Measurements from ENCODE around the gene SIT1.

DNA sequence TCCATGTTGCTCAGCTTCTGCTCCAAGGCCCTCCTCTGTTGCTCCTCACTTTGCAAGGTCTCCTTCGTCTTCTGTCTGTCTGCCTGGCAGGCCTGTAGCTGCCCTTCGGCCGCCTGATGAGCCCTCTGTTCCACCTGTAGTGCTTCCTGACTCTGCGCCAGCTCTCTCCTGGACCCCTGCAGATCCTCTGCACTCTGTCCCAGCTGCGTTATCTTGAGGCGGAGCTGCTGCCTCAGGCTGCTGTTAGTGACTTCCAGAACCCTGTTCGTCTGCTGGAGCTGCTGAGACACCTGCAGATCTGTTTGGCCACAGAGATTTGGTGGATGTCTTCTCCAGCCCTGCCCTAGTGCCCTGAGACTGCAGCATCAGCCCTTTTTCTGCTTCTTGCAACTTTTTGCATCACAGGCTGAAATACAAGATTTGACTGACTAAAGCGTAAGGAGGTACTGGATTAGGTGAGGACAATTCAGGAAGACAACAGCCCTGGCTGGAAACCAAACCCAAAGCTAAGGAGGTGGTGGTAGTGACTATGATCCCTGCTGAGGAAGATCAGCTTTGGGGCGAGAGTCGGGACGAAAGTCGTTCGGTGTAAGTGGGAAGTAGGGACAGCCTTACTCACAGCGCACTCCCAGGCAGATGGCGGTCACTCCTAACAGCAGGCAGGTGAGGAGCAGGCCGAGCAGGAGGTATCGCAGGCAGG, 34.6 kb downstream of the SIT1 start:
- TF ChIP-seq, protein P1, sequence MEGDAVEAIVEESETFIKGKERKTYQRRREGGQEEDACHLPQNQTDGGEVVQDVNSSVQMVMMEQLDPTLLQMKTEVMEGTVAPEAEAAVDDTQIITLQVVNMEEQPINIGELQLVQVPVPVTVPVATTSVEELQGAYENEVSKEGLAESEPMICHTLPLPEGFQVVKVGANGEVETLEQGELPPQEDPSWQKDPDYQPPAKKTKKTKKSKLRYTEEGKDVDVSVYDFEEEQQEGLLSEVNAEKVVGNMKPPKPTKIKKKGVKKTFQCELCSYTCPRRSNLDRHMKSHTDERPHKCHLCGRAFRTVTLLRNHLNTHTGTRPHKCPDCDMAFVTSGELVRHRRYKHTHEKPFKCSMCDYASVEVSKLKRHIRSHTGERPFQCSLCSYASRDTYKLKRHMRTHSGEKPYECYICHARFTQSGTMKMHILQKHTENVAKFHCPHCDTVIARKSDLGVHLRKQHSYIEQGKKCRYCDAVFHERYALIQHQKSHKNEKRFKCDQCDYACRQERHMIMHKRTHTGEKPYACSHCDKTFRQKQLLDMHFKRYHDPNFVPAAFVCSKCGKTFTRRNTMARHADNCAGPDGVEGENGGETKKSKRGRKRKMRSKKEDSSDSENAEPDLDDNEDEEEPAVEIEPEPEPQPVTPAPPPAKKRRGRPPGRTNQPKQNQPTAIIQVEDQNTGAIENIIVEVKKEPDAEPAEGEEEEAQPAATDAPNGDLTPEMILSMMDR (IDR thresholded peaks at IDR 0.05): no peak
- no peak for TF ChIP-seq POLR2A (IDR thresholded peaks at IDR 0.05)
- TF ChIP-seq POLR2AphosphoS5 (IDR thresholded peaks at IDR 0.05): no peak

Data from sigmoid colon (tissue), 4 donors.